ENCODE data around the gene SBNO2. TPM values are rescaled to one million over a fixed set of nuclear protein-coding genes. Genes with fewer than 3 reads are reported as not detected.

SBNO2 gene
- total RNA-seq, 4 donors from 2014 or later: 22.8 to 69.0 (median 25.5) TPM

GRCh38 chr19:1135454-1135853 lies 38.6 kb downstream of the SBNO2 start:
- Histone ChIP-seq H3K9me3 (no peaks in the 10 kb centered on the region), H3K36me3 (no peaks in the 10 kb centered on the region), H3K4me3 (replicated peaks in 1 of 3) (no peak overlapping the region), H3K27ac (peak overlapping the region; percentile 51 to 68 (median 67)), H3K27me3 (no peaks in the 10 kb centered on the region), H3K4me1 (peaks cover 19 to 51% of the 10 kb centered on the region in 2 donors)
- TF ChIP-seq POLR2A (IDR thresholded peaks at IDR 0.05) (no peak), CTCF (IDR thresholded peaks at IDR 0.05) (no peak)
- 72 to 85% methylated on average over 11 to 17 of the region's 17 CpGs for WGBS, 2 donors
- intact Hi-C loops (cut with DNase I): no loop called here
- DNase-seq: peak in 1 of 2 donors; percentile 40

GRCh38 chr19:1134431-1134830 lies 39.6 kb downstream of the SBNO2 start:
- no peak for DNase-seq
- H3K27ac ChIP-seq: peak overlapping the region in 1 of 3 donors; percentile 67
- peaks cover 19 to 57% of the 10 kb centered on the region in 2 donors for H3K4me1 ChIP-seq

GRCh38 chr19:1133471-1133929 lies 40.6 kb downstream of the SBNO2 start:
- Histone ChIP-seq H3K4me1 (peaks cover 19 to 57% of the 10 kb centered on the region in 2 donors), H3K27me3 (no peaks in the 10 kb centered on the region), H3K36me3 (no peaks in the 10 kb centered on the region), H3K4me3 (replicated peaks in 1 of 3) (no peak overlapping the region), H3K9me3 (no peaks in the 10 kb centered on the region), H3K27ac (peak overlapping the region in 2 of 3 donors; percentile 79 to 82)
- TF ChIP-seq CTCF (IDR thresholded peaks at IDR 0.05): no peak
- TF ChIP-seq POLR2A (IDR thresholded peaks at IDR 0.05): no peak
- intact Hi-C loops (cut with DNase I): no loop called here
- peak in 1 of 2 donors; percentile 24 for DNase-seq
- 86 to 98% methylated on average over 10 to 11 of the region's 25 CpGs for WGBS, 2 donors

More at GRCh38 chr19:1134431-1134830, 39.6 kb downstream of the SBNO2 start:
- Histone ChIP-seq H3K9me3 (no peaks in the 10 kb centered on the region), H3K4me3 (replicated peaks in 1 of 3) (no peak overlapping the region), H3K36me3 (no peaks in the 10 kb centered on the region), H3K27me3 (no peaks in the 10 kb centered on the region)
- 97 to 98% methylated on average over 11 of the region's 11 CpGs for WGBS, 2 donors
- TF ChIP-seq POLR2A (IDR thresholded peaks at IDR 0.05) (no peak), CTCF (IDR thresholded peaks at IDR 0.05) (no peak)
- intact Hi-C loops (cut with DNase I): no loop called here

- intact Hi-C loops (cut with DNase I): no loop called here
- TF ChIP-seq CTCF (IDR thresholded peaks at IDR 0.05): no peak
- no peak for TF ChIP-seq POLR2A (IDR thresholded peaks at IDR 0.05)
- no peak for DNase-seq
- peak overlapping the region in 1 of 3 donors; percentile 42 for H3K4me3 ChIP-seq (replicated peaks in 1 of 3)
- H3K27ac ChIP-seq: peak overlapping the region; percentile 17 to 82 (median 79)
- H3K9me3 ChIP-seq: no peaks in the 10 kb centered on the region
- no peaks in the 10 kb centered on the region for H3K27me3 ChIP-seq
- H3K36me3 ChIP-seq: no peaks in the 10 kb centered on the region
- peaks cover 19 to 57% of the 10 kb centered on the region in 2 donors for H3K4me1 ChIP-seq
- 84 to 85% methylated on average over 17 to 32 of the region's 48 CpGs for WGBS, 2 donors
Measured at GRCh38 chr19:1132552-1133383, 41.3 kb downstream of the SBNO2 start.
